ENCODE data around the gene MYO1B.

GRCh38 chr2:191299010-191299409, 53.8 kb downstream of the MYO1B start:
- no peak for TF ChIP-seq KDM1A (IDR thresholded peaks at IDR 0.05; ENCODE audit: borderline replicate concordance, low read length)
- TF ChIP-seq ATF3 (IDR thresholded peaks at IDR 0.05; ENCODE audit: insufficient read depth, low read depth, low read length): no peak

Data from H1 (cell line).